Myocyte (in vitro differentiated cells): Measurements from ENCODE around the gene SNX8. TPM values are rescaled to one million over a fixed set of nuclear protein-coding genes. Genes with fewer than 3 reads are reported as not detected.
A peak's percentile ranks its signal among the peaks of the same experiment; 100 is the strongest.
"Not testable (repeated sequence)": the region's sequence is repeated elsewhere in the genome, so short reads cannot be mapped to it uniquely, and the experiment has no call there.

ENCODE experiments used
- DNase-seq: peaks from one replicate; pipeline ENCODE4 v3.0.0-alpha.2; 2012; ENCODE audit warnings: low read depth
- polyA plus RNA-seq: library from polyadenylated mRNA; unstranded; fragments of >200 nt; gene quantifications from one replicate; pipeline ENCODE4 v1.2.1, GENCODE V29; 2012; ENCODE audit warnings: missing spikeins
- total RNA-seq: library from RNA; depleted of rRNA; stranded (reverse); fragments of >200 nt; gene quantifications from 2 replicates; pipeline ENCODE4 v1.2.3, GENCODE V29; 2014

SNX8 gene
- 17.3 and 17.9 TPM in 2 replicates for total RNA-seq
- 54.1 TPM for polyA plus RNA-seq

- peak; percentile 85 for DNase-seq
Measured at GRCh38 chr7:2314209-2314955, at the start of gene SNX8. TSS of gene SNX8 (minus strand) at chr7:2314441. CDS start at chr7:2314421, 20 bp downstream.

GRCh38 chr7:2362385-2363088, 48.3 kb upstream of the SNX8 start:
- no peak for DNase-seq

GRCh38 chr7:2360796-2361195, 46.6 kb upstream of the SNX8 start:
- DNase-seq, result no peak

GRCh38 chr7:2359610-2360009, 45.4 kb upstream of the SNX8 start:
- DNase-seq, result no peak

- no peak for DNase-seq
Measured at GRCh38 chr7:2358968-2359527, 44.8 kb upstream of the SNX8 start.

- DNase-seq, result no peak
Measured at GRCh38 chr7:2357571-2357970, 43.3 kb upstream of the SNX8 start.

GRCh38 chr7:2357165-2357564, 42.9 kb upstream of the SNX8 start:
- DNase-seq, result no peak

GRCh38 chr7:2355705-2356008, 41.4 kb upstream of the SNX8 start:
- DNase-seq, result no peak

- peak; percentile 20 for DNase-seq
Measured at GRCh38 chr7:2354939-2355704, 40.9 kb upstream of the SNX8 start.

- peak; percentile 98 for DNase-seq
Measured at GRCh38 chr7:2354186-2354938, 40.1 kb upstream of the SNX8 start, which contains the start of gene EIF3B. TSS of gene EIF3B (plus strand) at chr7:2354827. CDS start at chr7:2354922, 95 bp downstream.

- DNase-seq, result peak; percentile 94
Measured at GRCh38 chr7:2353936-2354185, 39.6 kb upstream of the SNX8 start.

- no peak for DNase-seq
Measured at GRCh38 chr7:2353113-2353935, 39.1 kb upstream of the SNX8 start.

GRCh38 chr7:2350861-2351260, 36.6 kb upstream of the SNX8 start:
- DNase-seq, result no peak

- no peak for DNase-seq
Measured at GRCh38 chr7:2350055-2350454, 35.8 kb upstream of the SNX8 start.

GRCh38 chr7:2347351-2348063, 33.3 kb upstream of the SNX8 start:
- not testable (repeated sequence) for DNase-seq

- DNase-seq, result peak; percentile 6
Measured at GRCh38 chr7:2336626-2337299, 22.5 kb upstream of the SNX8 start.

- DNase-seq, result not testable (repeated sequence)
Measured at GRCh38 chr7:2332606-2333231, 18.5 kb upstream of the SNX8 start.

GRCh38 chr7:2331707-2332106, 17.5 kb upstream of the SNX8 start:
- DNase-seq, result no peak

- DNase-seq, result no peak
Measured at GRCh38 chr7:2330493-2330892, 16.3 kb upstream of the SNX8 start.
